Astrocyte of the hippocampus (primary cell): ENCODE results near the gene PARD3.

Experiments used
- DNase-seq: peaks from one replicate; pipeline ENCODE4 v3.0.0; 2011; ENCODE audit warnings: low read depth, low spot score

The PARD3 gene

DNA sequence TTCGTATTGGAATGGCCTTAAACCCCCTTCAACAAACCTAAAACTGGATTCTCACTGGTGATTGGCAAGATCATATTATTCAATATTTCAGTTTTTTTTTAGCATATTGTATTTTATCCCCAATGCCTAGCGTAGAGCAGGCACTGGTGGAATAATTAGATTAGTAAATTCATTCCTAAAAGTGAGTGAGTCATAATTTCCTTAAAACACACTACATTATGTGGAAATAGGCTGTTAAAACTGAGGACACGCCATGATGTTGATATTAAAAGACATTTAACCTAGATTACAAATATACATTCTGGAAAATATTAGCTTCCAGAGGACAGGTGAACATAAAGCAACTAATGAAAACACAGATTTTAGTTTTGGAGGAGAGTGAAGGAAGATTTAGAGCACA, 463.9 kb downstream of the PARD3 start:
- no peak for DNase-seq

DNA sequence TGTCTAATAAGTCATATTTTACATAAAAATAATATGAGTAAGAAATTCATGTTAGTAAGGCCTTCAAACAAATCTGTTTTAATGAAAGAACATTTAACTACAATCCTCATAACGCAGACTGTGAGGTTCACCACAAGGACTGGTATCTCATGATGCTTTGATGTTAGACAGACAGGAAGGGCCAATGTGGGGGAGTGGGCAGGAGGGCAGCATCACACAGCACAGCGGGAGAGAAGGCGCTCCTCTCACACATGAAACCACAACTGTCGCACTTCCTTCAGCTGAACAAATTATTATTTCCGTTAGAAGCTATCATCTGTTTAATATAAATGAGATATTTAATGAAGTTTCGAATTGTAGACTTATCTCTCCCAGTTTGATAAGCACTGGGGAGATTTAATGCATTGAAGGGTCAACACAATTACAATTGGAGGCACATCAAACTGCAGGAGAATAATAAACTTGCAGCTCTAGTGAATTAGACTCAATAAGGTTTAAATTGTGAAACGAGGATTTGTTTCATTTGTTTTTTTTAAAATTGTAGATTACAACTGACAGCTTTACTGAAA, 466.1 kb downstream of the PARD3 start:
- DNase-seq: no peak

DNA sequence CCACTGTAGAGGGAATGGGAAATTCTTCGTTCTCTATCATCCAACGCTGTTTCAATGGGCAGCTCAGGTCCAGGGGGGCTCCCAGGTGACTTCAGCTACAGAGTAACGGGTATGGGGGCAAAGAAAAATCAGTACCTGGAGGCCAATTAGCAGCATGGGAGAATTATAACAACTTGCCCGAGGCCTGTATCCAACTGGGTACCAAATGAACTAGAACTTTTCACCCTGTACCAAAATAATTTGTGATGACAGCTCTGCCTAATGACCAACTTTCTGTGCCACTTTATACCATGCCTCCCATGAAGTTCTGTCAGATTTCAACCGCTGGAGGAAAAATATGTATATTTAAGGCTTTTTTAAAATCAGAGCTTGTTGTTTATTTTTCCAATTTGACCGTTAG, 467.1 kb downstream of the PARD3 start:
- DNase-seq: no peak

DNA sequence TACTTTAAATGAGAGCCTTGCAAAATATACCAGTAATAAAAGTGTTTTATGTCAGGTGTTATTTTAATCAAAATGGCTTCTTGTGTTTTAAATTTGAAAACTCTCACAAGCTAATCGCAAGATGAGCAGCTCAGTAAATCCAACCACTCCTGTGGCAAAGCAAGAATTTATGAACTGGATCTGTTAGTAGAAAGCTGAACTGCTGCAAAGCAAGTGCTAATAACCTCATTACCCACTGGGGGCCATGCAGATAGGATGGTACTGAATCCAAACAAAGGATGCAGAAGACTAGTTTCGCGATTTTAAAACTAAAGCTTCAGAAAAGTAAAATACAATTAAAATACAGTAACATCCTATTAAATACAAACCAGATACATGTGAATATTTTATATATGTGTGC, 468.0 kb downstream of the PARD3 start:
- no peak for DNase-seq

DNA sequence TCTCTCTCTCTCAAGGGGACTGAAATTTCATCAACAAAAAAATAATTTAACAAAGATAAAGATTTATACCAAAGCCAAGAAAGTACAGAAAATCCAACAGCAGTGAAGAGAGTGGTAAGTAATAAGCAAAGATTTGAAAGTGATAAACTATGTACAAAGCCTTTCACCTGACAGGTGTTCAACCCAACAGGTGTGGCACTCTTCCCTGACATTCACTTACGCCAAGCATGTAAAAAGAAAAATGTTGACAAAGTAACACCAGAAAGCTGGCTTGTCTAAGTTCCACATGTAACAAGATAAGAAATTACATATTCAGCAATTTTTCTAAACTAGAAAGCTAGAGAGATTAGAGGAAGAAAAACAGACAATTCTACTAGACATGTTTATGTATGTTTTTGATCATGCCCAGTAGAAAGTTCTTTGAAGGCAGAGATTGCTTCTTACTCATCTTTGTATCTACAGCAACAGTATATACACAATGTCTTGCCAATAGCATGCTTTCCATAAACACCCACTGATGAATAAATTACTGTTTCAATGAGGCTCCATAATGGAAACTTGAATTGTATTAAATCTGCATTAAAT, 468.5 kb downstream of the PARD3 start:
- DNase-seq: no peak

DNA sequence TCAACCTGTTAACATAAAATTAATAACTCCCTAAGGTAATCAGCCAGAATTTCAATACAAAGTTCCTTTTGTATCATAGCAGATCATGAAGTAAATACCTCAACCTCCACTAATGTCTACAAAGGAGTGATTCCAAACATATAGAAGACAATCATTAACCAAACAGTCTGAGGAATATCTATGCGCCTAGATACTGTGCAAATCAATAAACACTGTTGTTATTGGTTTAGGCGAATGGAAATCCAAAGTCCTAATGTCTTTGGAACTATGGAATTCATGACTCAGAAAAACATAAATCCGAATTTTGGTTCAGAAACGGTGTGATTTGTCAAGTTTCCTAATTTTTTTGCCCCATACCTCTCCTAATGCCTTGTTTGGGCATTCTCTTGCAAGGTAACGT, 469.7 kb downstream of the PARD3 start:
- DNase-seq: no peak

DNA sequence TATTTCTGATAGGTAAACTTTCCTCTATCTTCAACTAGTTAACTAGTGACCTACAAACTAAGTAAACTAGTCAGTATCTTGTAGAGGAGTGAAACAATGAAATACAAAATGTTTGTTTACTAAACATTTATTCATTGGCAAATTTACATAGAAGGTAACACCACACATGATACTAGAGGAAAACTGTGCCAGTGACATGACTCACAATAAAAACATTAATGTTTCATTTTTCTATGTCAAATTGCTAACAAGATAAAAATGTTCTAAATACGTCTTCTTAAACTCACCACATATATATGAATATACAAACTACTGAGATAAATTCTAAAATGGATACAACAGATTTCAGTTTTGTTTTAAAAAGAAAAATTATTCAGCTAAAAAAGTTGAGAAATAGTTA, 471.3 kb downstream of the PARD3 start:
- no peak for DNase-seq

DNA sequence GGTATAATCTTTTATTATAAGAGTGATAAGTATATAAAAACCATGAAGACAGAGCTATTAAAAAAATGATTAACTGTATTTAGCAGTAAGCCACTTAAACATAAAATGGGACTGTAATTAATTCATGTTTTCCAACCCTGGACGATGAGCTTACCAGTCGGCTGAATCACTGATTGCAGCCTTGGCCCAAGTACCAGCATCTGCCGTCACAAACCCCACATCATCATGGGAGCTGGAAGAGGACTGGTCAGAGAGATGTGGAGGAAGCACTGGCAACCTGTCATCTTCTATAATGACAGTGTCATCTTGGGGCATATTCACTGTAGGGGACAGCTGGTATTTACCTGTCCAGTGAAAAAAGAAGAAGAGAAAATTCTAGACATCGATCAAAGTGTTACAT, 473.6 kb downstream of the PARD3 start:
- no peak for DNase-seq

DNA sequence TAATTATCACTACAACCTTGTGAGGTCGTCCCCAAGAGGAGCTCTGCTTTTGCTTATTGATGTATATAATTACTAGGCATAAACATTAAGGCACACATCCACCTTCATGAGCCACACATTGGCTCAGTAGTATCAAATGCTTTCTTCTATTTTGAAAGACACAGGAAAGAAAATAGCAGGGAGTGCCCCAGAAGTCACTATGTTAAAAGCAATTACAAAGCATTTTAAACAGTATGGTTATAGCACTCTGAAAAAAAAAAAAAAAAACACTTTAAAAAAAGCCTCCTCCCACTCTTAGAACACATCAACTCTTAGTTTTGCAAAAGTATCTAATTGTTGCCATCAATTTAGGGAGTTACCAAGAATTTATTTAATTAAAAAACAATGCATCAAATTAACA, 474.2 kb downstream of the PARD3 start:
- no peak for DNase-seq

DNA sequence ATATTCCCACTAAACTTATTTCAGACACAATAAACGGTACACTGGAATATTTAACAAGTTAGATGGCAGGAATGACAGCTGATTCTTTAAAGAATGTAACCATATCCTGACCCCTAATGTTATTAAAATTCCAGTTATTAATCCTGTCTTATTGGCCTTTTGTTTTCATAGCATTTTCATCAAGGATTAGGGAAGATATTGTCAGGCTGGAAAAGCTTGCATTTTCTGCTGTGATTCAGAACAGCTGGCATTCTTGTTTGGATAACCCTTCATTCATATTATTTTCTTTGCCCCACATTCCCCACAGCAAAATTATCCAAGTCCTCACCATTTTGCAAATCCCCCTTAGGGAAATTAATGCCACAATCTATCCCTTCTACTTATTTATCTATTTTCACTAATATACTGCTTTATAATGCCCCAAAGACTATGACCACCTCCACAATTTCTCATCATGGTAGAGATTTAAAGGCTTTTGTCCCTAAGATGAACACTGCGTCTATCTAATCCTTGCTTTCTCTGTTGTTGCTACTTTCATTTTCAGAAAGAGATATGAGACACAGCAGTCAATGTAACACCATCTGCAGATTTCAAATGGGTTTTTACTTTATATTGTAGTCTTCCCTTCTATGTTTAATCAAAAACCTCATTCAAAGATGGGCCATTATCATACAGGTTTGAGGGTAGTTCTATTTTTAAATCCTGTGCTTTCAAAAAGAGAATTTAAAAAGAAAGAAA, 475.1 kb downstream of the PARD3 start:
- no peak for DNase-seq

DNA sequence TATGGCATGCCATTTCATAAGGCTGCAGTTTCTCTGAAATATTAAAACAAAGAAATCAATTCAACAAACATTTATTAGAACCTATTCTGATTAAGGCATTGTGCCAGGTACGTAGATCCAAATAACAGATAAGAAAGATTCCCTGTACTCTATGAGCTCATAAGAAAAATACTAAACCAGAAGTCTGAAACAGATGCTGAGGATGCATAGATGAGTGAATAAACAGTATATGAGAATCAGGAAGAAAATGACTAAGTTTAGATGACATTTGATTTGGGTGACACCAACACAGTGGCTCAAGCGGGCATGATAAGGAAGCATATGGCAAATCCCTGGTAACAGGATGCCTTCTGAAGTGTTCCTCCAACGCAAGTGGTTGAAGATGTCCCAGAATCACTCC, 477.2 kb downstream of the PARD3 start:
- DNase-seq: no peak

DNA sequence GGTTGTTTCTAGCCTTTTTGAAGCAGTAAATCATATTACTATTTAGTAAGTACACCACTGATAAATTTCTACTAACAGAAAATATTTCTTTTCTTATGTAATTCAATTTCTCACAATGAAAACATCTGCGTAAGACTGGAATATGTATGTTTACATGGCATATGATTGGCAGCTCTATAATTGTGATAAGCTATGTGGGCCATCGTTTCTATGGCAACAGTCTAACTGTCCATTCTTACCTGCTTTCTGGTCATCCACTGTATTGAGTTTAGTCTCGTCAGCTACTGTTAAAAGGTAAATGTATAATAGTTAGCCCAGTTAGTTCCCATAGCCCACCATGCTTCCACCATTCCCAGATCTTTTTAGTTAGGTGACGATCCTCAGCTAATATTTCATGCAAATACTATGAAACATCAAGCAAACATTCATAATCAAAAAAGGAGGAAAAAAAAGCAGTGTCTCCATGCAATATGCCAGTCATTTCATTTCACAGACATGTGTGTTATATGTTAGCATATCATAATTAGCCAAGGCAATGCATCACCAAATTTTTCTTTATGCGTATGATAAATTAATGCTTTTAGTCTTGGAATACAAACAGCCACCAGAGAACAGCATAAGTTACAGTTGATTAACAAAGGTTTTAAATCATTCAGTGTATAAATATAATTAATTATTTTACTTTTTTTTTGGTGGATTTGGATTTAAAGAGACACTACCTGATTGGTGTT, 479.0 kb downstream of the PARD3 start:
- DNase-seq: no peak

DNA sequence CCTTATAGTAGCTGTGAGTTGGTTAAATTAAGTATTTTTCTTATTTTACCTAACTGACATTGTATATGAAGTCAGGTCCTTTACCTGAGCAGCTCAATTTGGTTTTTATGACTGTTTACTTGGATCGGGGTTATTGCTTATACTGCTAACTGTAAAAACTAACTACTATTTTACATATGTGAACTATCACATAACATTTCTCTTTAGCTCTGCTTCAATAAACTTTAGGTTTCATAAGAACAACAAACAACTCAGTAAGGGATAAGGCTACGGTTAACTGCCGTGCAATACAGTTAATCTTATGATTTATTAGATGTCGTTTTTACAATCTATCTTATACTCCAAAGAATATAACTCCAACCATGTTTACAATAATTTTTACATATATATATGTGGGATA, 480.2 kb downstream of the PARD3 start:
- DNase-seq: no peak

DNA sequence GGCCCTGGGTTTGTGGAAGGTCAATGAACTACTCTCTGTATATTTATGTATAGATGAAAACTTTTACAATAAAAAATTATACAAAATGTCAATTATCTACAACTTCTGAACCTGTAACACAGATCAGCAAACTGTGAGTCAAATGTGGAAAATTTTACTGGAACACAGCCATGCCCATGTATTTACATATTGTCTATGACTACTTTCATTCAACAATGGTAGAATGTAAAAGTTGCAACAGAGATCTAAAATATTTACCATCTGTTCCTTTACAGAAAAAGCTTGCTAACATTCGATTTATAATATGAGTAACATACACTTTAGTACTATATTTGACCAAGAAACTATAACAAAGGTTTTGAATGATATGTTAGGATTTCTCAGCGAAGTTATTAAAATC, 481.6 kb downstream of the PARD3 start:
- DNase-seq: peak; percentile 16

DNA sequence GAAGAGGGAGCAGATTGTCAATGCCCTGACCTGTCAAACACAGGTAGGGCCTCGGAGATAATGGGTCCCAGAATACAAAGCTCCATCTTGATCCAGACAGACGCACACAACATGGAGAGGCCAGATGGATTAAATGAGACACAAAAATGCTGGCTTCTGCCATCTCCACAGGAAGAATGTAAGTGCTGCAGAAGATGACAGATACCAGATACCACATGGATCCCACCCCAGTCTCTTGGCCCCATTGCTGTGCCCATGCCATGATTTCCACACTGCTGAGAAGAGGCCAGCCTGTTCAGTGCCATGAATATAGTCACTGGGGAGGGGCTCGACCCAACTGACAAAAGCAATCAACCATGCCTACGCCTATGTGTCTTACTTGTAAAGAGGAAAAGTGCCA, 487.9 kb downstream of the PARD3 start:
- no peak for DNase-seq

DNA sequence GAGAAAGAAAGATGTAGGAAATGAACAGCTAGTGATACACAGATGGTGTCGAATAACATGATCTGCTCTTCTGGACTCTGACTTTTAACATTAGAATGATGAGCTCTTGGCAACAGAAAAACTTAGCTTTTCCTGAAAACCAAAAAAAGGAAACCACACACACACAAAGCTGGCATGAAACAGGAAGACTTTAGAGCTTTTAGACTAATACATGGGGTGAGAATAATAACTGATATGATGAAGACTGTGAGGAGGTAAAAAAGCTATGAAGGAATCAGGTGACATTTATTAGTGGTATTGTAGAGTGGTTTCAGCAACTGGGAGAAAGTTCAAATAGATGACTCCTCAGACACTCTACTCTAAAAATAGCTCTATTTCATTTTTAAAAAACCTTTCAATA, 491.9 kb downstream of the PARD3 start:
- peak; percentile 11 for DNase-seq

DNA sequence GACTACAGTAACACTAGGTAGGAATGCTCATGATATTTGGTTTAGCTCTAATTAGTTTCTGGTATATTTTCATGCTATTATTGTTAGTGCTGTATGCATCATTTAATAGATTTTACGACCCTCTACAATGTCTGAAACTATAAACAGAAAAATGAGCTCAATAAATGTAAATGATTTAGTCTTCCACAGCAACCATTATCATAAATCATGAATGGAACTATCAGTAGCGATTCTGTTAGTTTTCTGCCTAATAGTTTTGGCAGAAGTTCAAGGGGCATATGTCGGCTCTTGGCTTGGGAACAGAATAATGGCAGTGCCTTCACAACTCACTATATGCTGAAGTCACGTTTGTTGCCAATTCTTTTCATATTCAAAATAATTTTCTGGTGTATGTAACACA, 494.8 kb downstream of the PARD3 start:
- DNase-seq: peak; percentile 4

DNA sequence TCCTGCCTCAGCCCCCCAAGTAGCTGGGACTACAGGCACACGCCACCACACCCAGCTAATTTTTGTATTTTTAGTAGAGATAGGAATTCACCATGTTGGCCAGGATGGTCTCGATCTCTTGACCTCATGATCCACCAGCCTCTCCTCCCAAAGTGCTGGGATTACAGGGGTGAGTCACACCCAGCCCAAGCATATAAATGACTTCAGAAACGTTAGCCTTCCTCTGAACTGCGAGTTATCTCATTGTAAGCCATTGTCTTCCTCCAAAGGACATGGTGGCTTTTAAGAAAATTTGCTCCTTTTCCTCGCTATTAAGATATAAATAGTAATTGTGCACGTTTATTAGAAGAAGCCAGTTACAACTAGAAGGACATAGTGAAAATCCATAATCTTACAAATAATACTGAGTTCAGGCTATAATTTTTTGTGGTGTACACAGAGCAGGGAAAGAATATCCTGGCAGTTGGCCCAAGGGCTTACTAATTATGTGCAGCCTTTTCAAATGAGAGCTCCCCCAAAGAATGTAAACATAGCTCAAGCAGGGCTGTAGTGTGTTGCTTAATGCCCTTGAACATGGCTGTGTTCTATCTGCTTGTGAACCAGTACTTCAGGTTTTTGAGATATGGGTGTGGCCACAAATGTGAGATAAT, 495.8 kb downstream of the PARD3 start:
- DNase-seq: peak; percentile 70

DNA sequence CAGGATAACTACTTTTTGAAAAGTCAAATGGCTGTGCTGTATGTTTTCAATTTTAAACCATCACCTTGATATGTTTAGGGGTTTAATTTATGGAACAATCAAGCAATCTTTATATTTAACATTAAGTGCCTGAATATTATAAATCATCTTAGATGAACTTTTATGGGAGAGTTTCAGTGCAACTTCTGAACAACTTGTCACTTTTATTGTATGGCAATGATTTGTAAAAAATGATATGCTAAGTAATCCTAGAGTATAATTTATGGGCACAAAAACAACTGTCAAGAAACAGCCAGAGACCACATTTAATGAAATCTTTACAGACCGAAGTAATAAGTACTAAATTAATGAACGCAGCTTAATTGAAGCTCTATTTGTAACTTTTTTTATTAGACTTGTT, 498.9 kb downstream of the PARD3 start:
- DNase-seq: no peak

DNA sequence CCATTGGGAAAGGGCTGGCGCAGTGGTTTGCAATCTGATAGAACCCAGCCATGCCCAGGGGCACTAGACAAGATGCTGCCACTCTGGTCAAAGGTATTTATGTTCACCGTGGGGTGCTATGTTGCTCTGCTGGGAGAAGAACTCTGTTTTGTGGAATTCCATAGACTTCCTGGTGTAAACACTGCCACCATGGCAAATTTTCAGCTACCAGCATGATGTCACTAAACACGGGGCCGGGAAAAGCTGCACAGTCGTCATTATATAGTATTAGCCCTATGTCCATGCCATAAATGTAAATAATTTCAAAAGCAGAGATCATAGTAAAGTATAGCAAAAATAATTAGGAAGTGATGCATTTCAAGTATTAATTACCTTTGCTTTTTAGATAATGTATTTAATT, 500.6 kb downstream of the PARD3 start:
- no peak for DNase-seq

DNA sequence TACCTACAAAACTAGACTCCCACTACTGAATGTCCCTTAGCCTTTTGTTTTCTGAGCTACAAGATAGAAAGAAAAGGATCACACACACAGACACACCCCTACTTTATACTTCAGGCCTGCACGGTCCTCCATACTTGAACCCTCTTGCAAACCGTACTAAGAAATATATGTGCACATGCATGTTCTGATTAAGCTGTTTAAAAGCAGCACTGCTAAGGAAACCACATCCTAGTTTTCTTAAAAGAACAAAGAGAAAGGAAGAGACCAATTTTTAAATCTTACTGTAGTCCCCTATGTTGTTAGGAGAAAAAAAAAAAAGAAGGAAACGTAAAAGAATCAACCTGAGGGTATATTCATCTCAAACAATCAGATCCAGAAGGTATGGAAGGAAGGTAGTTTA, 501.2 kb downstream of the PARD3 start:
- DNase-seq: no peak

DNA sequence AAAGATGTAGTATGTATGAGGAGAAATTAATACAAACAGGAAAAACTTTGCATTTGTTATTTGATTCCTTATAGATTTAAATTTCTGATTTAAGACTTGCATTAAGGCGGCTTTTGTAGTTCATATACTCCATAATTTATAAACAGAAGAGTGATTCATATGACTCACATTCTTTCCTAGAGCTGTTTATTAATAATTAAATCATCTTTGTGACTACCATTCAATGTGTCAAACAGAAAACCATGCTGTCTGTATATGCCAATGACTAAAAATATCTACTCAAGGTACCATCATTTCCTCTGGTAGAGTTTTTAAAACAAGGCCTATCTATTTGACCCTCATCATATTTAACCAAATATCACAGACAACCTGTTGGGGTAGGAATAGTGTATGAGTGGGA, 501.7 kb downstream of the PARD3 start:
- DNase-seq: no peak
